ENCODE measurements around the gene MYO18B. TPM values are rescaled to one million over a fixed set of nuclear protein-coding genes. Genes with fewer than 3 reads are reported as not detected.
"Not testable (repeated sequence)": the region's sequence is repeated elsewhere in the genome, so short reads cannot be mapped to it uniquely, and the experiment has no call there.

MYO18B gene
- total RNA-seq, 1 donor from 2014 or later: 184 TPM

DNA sequence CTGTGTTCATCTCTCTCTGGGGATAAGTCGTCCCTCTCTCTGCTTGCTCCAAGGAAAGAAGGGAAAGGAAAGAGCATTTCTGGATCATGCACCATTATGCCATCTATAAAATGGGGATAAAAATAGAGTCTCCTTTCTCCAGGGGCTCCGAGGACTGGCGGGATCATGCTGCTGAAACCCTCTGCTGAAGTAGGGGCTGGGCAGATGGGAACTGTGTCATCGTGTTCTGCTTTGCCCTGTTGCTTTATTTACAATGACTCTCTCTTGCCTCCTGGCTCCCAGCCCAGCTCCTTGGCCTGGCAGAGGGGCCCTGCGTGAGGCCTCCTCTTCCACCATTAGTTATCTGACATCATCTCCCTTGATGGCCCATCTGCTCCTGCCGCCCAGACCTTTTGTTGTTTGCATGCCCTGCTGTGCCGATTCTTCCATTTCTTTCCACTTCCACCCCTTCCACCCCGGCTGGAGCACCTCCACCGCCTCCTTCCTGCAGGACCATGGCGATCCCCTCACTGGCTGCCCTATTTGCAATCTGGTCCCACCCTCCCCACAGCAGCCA, 200.9 kb downstream of the MYO18B start:
- DNase-seq: peak; percentile 92

DNA sequence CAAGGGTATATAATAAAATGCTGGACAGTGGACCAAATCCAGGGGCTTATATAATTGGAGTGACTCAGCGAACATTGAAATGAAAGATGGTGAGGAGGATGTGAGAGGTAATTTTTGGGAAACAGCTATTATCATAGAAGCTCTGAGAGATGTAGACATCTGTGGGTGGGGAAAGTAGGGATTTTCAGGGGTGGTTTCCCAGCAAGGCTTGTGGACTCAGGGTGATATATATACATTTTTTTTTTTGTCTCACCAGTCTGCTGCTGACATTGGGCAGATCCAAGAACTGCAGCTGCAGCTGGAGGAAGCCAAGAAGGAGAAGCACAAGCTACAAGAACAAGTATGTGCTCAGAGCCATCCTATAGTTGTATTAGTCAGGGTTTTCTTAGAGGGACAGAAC, 208.1 kb downstream of the MYO18B start:
- peak; percentile 55 for DNase-seq

DNA sequence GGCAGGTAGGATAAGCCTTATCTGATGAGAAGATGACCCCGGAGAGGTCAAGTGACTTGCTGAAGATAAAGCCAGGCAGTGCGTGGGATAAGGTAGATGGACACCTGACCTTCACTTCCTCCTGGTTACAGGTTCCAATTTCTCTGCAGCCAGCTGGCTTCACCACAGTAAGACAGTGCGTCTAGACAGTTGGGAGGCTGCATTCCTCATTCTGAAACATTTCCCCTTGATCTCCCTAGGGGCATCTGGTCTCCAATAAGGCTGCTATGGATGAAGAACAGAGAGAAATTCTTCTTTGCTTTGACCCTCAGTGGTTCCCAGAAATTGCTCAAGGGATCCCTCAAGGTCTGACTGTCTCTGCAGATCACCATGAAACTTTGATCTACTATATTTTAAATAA, 211.3 kb downstream of the MYO18B start:
- no peak for DNase-seq

GRCh38 chr22:25953919-25954318, 211.9 kb downstream of the MYO18B start:
- DNase-seq: no peak

GRCh38 chr22:25955323-25955722, 213.3 kb downstream of the MYO18B start:
- no peak for DNase-seq

- DNase-seq: no peak
Measured at GRCh38 chr22:25956801-25957200, 214.8 kb downstream of the MYO18B start.

DNA sequence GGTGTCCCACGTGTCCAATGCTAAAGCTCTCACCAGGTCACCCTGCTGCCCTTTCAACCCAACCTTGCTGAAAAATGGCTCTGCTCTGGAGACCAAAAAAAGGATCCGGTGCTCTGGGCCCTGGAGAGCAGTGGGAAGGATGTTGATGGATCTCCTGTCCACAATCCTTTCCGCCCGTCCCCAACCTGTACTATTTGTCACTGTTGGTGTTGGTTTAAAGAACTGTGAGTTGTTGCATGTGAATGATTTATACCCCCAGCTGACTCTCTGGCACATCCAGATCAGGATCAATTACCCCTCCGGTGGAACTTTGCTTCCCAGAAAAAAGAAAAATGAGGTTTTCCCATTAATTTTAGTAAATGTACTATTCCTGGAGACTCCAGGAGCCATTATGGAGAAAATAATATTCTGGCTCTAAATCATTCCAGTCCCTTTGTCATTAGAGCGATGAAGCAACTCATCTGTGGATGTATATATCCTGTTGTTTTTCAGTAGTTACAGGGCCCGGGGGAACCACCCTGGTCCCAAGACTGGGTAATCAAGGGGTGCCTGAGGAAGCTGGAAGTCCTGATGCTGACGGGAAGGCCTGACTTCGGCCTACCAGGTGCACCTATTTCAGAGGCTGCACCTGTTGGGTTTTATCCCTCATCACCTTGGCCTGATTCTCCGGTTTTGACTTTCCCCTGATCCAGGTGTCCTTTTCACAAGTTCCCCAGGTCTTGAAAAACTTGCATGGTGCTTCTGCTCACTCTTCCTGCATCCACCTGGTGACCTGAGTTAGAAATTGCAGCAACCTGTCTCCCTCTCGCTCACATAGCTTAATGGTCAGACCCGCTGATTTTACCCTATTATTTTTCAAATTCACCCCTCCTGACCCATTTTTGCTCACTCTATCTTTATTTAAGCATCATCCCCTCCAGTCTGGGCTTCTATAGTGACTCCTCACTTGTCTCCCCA, 218.1 kb downstream of the MYO18B start:
- no peak for DNase-seq

DNA sequence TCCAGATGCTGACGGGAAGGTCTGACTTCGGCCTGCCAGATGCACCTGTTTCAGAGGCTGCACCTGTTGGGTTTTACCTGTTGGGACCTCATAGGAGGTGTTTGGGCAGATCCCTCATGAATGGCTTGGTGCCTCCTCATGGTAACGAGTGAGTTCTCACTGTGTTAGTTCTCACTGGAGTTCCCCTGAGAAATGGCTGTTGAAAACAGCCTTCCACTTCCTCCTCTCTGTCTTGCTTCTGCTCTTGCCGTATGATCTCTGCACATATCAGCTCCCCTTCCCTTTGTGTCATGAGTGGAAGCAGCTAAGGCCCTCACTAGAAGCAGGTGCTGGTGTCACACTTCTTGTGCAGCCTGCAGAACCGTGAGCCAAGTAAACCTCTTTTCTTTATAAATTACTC, 219.7 kb downstream of the MYO18B start:
- no peak for DNase-seq

- no peak for DNase-seq
Measured at GRCh38 chr22:25962711-25963110, 220.7 kb downstream of the MYO18B start.

DNA sequence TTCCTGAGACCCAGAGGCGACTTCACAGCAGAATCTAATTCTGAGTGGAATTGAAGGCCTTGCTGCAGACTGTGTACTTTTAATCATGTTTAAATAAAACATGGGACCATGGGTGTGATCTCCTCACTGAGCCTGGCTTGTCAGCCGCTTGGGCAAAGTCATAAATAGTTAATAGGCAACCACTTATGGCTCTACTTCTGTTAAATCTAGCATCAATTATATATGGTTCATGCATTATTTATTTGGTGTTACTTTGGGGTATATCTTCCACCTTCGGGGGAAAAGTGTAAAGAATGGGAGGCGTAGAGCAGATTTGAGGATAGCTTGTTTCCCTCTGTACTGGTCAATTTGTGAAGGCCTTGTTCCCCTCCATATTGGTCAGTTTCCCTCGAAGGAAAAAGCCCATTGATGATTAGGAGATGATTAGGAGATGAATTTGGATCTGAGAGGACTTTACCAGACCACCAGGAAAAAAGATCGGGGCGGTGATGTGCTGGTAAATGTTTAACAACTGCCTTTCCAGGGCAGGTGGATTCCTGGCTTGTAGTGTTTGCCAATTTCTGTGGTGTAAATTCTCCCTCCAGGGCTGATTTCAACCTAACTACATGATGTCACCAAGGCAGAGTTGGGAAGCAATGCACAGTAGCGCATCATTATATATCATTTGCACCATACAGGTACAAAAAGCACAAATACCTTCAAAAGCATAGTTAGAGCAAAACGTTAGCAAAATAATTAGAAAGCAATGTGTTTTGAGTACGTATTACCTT, 223.2 kb downstream of the MYO18B start:
- DNase-seq: no peak

DNA sequence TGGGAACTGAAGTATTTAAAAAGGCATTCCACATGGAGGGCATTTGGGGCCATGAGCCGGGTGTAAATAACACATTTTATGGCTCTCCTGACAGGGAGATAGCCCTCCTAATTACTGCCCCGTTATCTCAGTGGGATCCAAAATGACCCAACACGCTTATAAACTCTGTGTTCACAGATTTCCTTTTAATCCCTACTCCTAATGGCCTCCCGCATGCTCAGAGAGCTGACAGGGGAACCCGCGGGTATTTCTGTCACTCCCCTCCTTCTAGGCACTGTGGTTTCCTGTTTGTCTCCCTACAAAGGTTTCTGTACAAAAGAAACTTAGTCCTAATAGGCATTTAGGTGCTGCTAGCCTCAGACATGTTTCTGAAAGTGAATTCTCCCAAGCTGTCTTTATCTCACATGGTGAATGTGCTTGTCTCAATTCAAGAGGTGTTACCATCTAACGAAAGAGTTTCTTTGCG, 224.5 kb downstream of the MYO18B start:
- DNase-seq: no peak

GRCh38 chr22:25969286-25969685, 227.3 kb downstream of the MYO18B start:
- no peak for DNase-seq

DNA sequence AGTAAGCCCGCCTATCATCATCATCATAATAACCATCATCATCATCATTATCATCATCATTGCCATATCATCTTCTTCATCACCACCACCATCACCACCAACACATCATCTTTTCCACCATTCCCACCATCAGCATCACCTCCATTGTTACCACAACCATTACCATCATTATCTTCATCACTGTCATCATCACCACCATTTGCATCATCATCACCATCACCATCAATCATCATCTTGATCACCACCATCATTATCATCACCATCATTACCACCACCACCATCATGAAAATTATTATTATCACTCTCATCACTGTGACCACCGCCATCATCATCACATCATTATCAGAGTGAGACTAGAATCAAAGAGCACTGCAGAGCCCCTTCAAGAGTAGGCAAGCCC, 227.9 kb downstream of the MYO18B start:
- no peak for DNase-seq

DNA sequence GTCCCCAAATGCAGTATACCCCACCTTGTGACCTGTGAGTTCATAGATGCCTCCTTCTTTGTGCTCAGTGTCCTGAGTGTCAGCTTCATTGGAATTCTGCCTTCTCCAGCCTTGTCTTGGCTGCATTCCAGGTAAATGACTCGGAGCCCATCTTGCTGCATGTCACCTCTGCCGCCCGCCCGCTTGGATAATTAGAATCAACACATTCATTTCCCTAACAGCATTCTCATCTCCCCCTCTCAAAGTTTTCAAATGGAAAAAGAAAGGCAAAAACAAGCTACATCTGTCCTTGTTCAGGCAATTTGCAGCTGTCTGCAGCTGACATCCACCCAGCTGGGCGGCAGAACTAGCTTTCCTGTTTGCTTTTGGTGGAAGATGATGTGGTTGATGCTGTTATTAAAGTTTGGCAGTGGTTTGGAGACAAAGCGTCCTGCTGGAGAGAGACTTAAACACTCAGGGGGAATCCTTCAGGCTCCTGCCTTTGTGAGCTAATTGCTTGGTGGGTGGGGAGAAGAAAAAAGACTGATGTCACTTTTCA, 228.5 kb downstream of the MYO18B start:
- peak; percentile 90 for DNase-seq

DNA sequence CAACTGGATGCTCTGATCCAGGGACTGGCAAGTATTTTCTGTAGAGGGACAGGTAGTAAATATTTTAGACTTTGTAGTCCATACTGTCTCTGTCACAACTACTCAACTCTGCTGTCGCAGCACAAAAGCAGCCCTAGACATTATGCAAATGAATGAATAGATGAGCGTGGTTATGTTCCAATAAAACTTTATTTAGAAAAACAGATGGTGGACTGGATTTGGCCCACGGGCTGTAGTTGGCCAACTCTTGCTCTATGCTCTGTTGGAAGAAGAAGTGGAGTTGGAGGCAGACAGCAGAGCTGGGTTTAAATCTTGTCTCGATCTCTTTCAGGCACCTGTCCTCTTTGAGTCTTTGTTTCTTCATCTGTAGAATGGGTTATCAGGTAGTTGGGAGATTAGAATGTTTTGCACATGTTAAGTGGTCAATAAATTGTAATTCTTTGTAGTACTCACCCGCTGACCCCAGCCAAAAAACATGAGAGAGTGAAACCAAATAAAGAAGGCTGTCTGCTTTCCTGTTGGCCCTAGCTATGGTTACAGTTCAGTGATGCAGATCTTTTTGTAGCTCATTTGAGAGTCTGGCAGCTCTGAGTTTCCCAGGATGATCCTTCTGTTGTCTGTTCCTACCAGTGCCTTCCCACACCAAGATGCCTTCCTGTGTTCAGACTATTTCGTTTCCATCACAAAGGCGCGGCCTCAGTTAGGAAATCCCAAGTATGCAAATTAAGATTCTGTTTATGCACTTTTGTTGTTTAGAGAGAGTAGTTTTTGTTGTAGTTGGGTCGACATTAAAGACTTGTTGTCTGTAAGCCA, 229.2 kb downstream of the MYO18B start:
- DNase-seq: no peak

DNA sequence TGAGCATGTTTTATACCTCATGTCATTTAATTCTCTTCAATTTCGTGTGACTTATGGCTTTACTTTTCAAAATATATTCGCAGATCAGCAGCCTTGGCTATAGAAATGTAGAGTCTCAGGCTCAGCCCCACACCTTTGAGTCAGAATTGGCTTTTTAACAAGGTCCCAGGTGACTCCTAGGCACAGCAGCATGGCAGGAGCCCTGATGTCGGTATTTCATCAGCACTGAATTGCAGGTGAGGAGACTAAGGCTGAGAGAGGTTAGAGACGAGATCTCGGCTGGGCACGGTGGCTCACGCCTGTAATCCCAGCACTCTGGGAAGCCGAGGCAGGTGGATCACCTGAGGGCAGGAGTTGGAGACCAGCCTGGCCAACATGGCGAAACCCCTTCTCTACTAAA, 230.4 kb downstream of the MYO18B start:
- DNase-seq: no peak

DNA sequence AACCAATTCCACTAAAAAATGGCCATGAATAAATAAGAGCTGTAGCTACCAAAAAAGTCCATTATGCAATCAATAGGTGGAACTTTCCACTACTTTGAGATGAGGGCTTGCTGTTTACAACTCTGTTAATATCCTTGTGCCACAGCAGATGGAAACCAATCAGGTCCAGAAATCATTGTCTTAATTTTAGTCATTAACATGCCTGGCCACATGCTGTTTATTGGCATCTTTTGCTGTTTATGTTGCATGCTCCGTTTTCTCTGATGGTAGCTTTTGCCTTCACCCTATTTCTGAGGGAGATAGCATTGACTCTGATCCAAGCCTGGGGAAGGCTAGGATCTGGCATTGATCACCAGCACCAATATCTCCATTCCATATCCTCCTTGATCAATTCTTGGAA, 234.4 kb downstream of the MYO18B start:
- no peak for DNase-seq

- DNase-seq: no peak
Measured at GRCh38 chr22:25979968-25980367, 238.0 kb downstream of the MYO18B start.

DNA sequence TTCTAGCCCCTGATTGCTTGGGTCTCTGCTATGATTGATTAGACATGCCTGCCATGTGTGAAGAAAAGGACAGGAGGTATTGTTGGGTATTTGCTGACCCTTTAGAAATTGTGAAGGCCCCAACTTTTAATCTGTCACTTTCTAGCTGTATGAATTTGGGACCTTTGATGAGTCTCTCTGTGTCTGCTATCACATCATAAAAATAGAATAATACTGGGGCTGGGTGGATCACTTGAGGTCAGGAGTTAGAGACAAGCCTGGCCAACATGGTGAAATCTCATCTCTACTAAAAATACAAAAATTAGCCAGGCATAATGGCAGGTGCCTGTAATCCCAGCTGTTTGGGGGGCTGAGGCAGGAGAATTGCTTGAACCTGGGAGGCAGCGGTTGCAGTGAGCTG, 242.9 kb downstream of the MYO18B start:
- DNase-seq: not testable (repeated sequence)

GRCh38 chr22:25987948-25988347, 246.0 kb downstream of the MYO18B start:
- no peak for DNase-seq

DNA sequence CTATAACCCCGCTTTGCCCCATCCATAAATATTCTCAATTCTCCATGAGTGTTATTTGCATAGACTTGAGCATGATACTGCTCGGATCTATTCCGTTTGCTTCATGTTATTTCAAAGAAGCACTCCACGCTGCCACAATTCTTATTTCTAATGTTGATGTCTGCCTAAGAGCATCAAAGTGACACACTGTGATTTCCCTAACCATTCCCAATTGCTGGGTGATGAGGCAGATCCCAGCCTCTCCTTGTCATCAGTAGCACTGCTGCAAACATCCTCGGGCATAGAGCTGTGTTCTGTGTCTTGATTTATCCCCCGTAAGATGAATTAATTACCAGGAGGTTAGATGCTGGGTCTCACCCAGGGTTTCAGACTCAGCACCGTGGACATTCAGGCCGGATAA, 249.0 kb downstream of the MYO18B start:
- no peak for DNase-seq

- DNase-seq: no peak
Measured at GRCh38 chr22:25992331-25992730, 250.3 kb downstream of the MYO18B start.

All from tongue (tissue), 2 donors.